CD4-positive, alpha-beta T cell treated with Interleukin-4 for 1 hour (primary cell): ENCODE data around the gene STRN4.
"Not testable (repeated sequence)": the region's sequence is repeated elsewhere in the genome, so short reads cannot be mapped to it uniquely, and the experiment has no call there.

ENCODE experiments used
- DNase-seq, 2 donors: peaks; one replicate each; pipeline ENCODE4 v3.0.0-alpha.2; 2020 to 2022

Gene STRN4

GRCh38 chr19:46772170-46773017, 26.1 kb upstream of the STRN4 start:
- DNase-seq: no peak

- not testable (repeated sequence) for DNase-seq
Observed at GRCh38 chr19:46768746-46769145, 22.5 kb upstream of the STRN4 start.

GRCh38 chr19:46766569-46767317, 20.5 kb upstream of the STRN4 start:
- peak; percentile 66 to 69 for DNase-seq

- no peak for DNase-seq
Observed at GRCh38 chr19:46764817-46765291, 18.6 kb upstream of the STRN4 start.

- DNase-seq: no peak
Observed at GRCh38 chr19:46762245-46762890, 16.1 kb upstream of the STRN4 start.

- DNase-seq: no peak
Observed at GRCh38 chr19:46761418-46761831, 15.2 kb upstream of the STRN4 start.

- not testable (repeated sequence) for DNase-seq
Observed at GRCh38 chr19:46760897-46761296, 14.6 kb upstream of the STRN4 start.

GRCh38 chr19:46760363-46760762, 14.1 kb upstream of the STRN4 start:
- DNase-seq: no peak

- DNase-seq: no peak
Observed at GRCh38 chr19:46759817-46760333, 13.6 kb upstream of the STRN4 start.

- no peak for DNase-seq
Observed at GRCh38 chr19:46759206-46759605, 13.0 kb upstream of the STRN4 start.

GRCh38 chr19:46756544-46756888, 10.3 kb upstream of the STRN4 start:
- DNase-seq: no peak

GRCh38 chr19:46755853-46756543, 9.7 kb upstream of the STRN4 start:
- DNase-seq: no peak

- no peak for DNase-seq
Observed at GRCh38 chr19:46755077-46755852, 9.0 kb upstream of the STRN4 start.

GRCh38 chr19:46753420-46754155, 7.3 kb upstream of the STRN4 start:
- DNase-seq: peak; percentile 73 to 75

- peak; percentile 74 to 79 for DNase-seq
Observed at GRCh38 chr19:46748325-46749109, 2.3 kb upstream of the STRN4 start.

GRCh38 chr19:46745521-46746280, 549 bp downstream of the STRN4 start, which contains the start of gene FKRP:
FKRP (plus strand) TSS chr19:46746057; CDS start chr19:46755451, 9,394 bp downstream.
- DNase-seq: peak in 1 of 2 donors; percentile 31

GRCh38 chr19:46745030-46745429, 1.2 kb downstream of the STRN4 start:
- no peak for DNase-seq

GRCh38 chr19:46744005-46744691, 2.1 kb downstream of the STRN4 start:
- no peak for DNase-seq
